ENCODE measurements around the gene PFKFB3.

The PFKFB3 gene

DNA sequence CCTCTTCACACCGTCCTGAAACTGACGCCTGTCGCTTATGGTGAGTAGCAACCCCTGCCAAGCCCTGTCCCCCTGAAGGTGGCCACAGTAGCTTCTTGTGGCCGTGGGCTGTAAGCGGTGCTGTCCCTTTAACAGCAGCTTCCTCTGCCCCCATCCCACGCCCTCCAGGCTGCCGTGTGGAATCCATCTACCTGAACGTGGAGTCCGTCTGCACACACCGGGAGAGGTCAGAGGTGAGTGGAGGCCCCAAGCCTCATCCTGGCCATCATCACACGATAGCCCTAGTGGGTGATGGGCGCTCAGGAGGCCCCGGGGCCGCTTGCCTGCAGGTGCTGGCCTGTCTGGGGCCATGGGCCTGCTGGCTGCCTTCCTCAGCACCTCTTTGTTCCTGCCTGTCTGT, 21.2 kb downstream of the PFKFB3 start:
- TF ChIP-seq, protein P1, sequence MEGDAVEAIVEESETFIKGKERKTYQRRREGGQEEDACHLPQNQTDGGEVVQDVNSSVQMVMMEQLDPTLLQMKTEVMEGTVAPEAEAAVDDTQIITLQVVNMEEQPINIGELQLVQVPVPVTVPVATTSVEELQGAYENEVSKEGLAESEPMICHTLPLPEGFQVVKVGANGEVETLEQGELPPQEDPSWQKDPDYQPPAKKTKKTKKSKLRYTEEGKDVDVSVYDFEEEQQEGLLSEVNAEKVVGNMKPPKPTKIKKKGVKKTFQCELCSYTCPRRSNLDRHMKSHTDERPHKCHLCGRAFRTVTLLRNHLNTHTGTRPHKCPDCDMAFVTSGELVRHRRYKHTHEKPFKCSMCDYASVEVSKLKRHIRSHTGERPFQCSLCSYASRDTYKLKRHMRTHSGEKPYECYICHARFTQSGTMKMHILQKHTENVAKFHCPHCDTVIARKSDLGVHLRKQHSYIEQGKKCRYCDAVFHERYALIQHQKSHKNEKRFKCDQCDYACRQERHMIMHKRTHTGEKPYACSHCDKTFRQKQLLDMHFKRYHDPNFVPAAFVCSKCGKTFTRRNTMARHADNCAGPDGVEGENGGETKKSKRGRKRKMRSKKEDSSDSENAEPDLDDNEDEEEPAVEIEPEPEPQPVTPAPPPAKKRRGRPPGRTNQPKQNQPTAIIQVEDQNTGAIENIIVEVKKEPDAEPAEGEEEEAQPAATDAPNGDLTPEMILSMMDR (conservative IDR thresholded peaks at IDR 0.05): no peak
- no peak overlapping the region for H3K27ac ChIP-seq

DNA sequence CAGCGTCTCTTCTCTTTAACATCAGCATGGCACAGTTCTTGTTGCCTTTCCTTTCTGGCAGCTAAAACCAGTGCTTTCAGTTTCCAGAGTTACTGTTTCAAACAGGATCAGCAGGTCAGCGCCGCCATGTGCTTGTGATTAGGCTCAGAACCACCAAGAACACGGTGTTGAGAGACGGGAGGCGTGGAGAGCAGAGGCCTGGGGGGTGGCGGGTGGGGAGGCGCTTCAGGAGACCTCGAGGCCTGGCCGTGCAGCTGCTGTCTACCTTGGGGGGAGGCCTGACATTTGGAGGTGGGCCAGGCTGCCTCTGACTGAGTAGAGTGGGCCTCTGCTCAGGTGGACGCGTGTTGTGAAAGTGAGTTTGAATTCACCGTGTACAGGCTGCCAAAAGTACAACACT, 22.0 kb downstream of the PFKFB3 start:
- TF ChIP-seq, protein P1 (conservative IDR thresholded peaks at IDR 0.05): no peak
- H3K27ac ChIP-seq: no peak overlapping the region

DNA sequence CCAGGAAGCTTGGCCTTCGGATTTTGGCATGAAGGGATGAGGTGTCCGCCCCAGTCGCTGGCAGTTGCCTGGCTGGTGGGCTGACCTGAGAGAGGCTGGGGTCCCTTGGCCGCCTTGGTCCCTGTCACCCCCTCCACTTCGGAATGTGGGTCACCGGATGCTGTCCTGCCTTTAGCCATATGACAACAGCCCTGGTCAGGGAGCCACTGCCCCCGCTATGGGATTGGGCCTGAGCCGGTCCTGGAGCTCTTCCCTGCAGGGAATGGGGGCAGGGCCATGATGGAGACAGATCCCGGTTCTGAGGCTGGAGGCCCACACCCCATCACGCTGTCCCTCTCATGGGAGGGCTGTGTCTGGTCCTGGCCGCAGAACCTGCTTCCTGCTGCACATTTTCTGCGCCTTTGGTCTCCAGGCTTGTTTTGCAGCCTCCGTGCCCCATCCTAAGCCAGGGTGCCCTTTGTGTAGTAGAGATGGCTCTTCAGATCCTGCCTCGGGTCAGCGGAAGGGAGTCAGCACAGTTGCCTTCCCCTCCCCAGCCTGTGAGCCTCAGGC, 22.6 kb downstream of the PFKFB3 start:
- TF ChIP-seq, protein P1 (conservative IDR thresholded peaks at IDR 0.05): no peak
- H3K27ac ChIP-seq: no peak overlapping the region

DNA sequence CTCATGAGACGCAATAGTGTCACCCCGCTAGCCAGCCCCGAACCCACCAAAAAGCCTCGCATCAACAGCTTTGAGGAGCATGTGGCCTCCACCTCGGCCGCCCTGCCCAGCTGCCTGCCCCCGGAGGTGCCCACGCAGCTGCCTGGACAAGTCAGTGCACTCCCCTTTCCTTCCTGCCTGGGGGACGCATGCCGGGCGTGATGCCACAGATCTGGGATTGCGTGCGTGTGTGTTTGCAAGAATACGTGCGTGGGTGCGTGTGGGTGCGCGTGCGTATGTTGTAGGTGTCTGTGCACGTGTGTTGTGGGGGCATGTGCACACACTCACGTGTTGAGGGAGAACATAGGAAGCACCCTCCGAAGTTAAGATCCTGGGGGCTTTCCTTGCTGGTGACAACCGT, 23.5 kb downstream of the PFKFB3 start:
- peak overlapping the region; percentile 83; the same call in 1 of the 2 replicates for H3K27ac ChIP-seq
- TF ChIP-seq, protein P1 (conservative IDR thresholded peaks at IDR 0.05): no peak

DNA sequence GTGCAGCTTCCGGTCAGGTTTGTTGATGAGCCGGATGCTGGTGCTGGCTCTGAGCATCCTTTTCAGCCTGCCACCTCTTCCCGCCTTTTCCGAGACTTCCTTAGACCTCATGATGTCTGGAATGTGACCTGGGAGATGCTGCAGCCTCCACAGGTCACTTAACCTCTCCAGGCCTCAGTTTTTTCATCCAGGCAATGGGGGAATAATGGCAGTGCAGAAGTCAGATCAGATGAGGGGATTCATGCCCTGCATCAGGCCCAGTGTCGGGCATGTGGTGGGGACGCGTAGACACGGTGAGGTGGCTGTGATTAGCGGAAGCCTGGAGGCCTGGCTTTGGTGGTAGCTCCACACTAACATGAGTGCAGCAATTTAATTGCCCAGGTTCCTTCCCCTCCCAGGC, 24.6 kb downstream of the PFKFB3 start:
- H3K27ac ChIP-seq: peak overlapping the region; percentile 83
- TF ChIP-seq, protein P1 (conservative IDR thresholded peaks at IDR 0.05): no peak

DNA sequence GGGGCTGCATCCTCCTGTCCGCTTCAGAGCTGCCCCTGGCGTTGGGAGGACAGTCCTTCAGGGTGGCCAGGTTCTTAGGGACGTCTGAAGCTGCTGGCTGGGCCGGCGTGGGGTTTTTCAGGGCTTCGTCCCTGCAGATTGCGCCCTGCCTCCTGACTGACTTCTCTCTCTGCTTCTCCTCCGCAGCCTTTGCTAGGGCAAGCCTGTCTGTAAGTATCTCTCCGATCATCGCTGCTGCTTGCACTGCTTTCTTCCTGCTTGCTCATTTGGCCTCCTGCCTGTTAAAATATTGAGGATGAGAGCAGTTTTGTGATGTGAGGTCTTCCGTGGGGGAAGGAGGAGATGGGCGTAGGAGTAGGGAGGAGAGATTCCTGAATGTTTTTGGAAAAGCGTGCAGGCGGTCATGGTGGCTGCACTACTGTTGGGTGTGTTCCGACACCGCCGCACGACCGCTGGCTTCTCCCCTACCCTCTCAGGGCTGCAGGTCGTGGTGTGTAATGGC, 25.3 kb downstream of the PFKFB3 start:
- peak overlapping the region; percentile 83 for H3K27ac ChIP-seq
- TF ChIP-seq, protein P1 (conservative IDR thresholded peaks at IDR 0.05): no peak

DNA sequence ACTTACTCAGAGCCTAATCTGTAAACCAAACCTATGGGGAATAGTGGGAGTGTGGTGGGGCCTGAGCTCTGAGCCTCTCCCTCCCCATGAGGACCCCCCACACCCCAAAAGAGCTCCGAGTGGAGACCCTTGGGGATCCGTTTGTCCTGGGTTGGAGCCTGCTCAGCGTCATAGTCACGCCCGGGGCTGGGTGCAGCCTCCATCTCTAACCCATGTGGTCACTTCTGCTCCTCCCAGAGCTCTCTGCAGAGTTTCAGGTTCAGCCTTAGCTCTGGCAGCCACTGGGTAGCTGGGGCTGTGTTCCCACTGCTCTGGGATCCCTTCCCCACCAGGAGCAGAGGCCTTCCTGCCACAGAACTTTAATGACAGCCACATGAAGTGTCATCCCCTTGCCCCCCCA, 25.9 kb downstream of the PFKFB3 start:
- peak overlapping the region; percentile 83 for H3K27ac ChIP-seq
- TF ChIP-seq, protein P1 (conservative IDR thresholded peaks at IDR 0.05): no peak

Measured in VCaP (cell line).